ENCODE results near the gene AP3D1.

DNA sequence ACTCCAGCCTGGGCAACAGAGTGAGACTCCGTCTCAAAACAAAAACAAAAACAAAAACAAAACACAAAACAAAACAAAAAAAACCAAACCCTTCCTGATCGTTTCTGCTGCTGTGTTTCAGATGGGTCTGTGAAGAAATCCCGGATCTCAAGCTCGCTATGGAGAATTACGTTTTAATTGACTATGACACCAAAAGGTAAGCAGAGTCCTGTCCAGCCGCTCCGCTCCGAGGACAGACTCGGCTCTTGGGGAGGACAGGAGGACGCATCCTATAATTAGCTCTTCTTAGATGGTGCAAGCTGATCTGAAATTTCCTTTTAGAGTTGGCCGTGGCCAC is 34.3 kb upstream of the AP3D1 start:
- TF ChIP-seq POLR2A (IDR thresholded peaks at IDR 0.05) (no peak), EP300 (IDR thresholded peaks at IDR 0.05) (no peak), POLR2AphosphoS5 (IDR thresholded peaks at IDR 0.05) (no peak)
- TF ChIP-seq, protein P1, sequence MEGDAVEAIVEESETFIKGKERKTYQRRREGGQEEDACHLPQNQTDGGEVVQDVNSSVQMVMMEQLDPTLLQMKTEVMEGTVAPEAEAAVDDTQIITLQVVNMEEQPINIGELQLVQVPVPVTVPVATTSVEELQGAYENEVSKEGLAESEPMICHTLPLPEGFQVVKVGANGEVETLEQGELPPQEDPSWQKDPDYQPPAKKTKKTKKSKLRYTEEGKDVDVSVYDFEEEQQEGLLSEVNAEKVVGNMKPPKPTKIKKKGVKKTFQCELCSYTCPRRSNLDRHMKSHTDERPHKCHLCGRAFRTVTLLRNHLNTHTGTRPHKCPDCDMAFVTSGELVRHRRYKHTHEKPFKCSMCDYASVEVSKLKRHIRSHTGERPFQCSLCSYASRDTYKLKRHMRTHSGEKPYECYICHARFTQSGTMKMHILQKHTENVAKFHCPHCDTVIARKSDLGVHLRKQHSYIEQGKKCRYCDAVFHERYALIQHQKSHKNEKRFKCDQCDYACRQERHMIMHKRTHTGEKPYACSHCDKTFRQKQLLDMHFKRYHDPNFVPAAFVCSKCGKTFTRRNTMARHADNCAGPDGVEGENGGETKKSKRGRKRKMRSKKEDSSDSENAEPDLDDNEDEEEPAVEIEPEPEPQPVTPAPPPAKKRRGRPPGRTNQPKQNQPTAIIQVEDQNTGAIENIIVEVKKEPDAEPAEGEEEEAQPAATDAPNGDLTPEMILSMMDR (IDR thresholded peaks at IDR 0.05) = no peak
